ENCODE results near the gene C17orf67. TPM values are rescaled to one million over a fixed set of nuclear protein-coding genes. Genes with fewer than 3 reads are reported as not detected.

C17orf67 gene
- total and polyA plus RNA-seq, 9 of the 15 experiments (the other 6 are each of a cell fraction or from before 2014, with no cell fraction given): 0.07 to 1.7 (median 0.59) TPM

- TF ChIP-seq THRA (IDR thresholded peaks at IDR 0.05) (no peak), ZNF740 (CRISPR knock-in tag; IDR thresholded peaks at IDR 0.05) (peak; percentile 66), ZNF740 (tag; IDR thresholded peaks at IDR 0.05) (peak in 1 of 2 experiments; percentile 56; a peak in 1 of 4 replicates), POLR2G (IDR thresholded peaks at IDR 0.05; ENCODE audit: low read depth, low read length) (peak; percentile 66), HMG20B (CRISPR knock-in tag; IDR thresholded peaks at IDR 0.05) (no peak), ZC3H11A (IDR thresholded peaks at IDR 0.05; ENCODE audit: low read depth, low read length) (no peak), DPF2 (IDR thresholded peaks at IDR 0.05) (no peak), GTF2B (IDR thresholded peaks at IDR 0.05; ENCODE audit: extremely low read depth, insufficient read length) (no peak), BACH1 (tag; IDR thresholded peaks at IDR 0.05) (no peak), PHF20 (IDR thresholded peaks at IDR 0.05; ENCODE audit: partially characterized antibody) (peak; percentile 17), ZNF644 (tag; IDR thresholded peaks at IDR 0.05; ENCODE audit: low read depth) (no peak), SMAD4 (CRISPR knock-in tag; conservative IDR thresholded peaks at IDR 0.05) (peak; percentile 71), RCOR1 (IDR thresholded peaks at IDR 0.05; ENCODE audit: borderline replicate concordance in 1 of 2, low read depth in 2 of 2, low read length in 2 of 2) (0 out of 4 replicates have a peak, but pooled peaks of 1 of the 2 experiments have one; percentile 22), NR2C2 (CRISPR knock-in tag; IDR thresholded peaks at IDR 0.05) (peak; percentile 33; the same call in 1 of the 2 replicates), NR2C2 (tag; IDR thresholded peaks at IDR 0.05) (peak; percentile 52; the same call in 1 of the 2 replicates), RBFOX2 (IDR thresholded peaks at IDR 0.05; ENCODE audit: low read depth, low read length) (peak; percentile 35), ZNF140 (CRISPR knock-in tag; IDR thresholded peaks at IDR 0.05) (no peak), CUX1 (CRISPR knock-in tag; IDR thresholded peaks at IDR 0.05) (no peak), NRF1 (conservative IDR thresholded peaks at IDR 0.05 in 1 of 2, IDR thresholded peaks at IDR 0.05 in 1 of 2) (peak in 1 of 2 experiments; percentile 69; a peak in 2 of 4 replicates), RBM17 (IDR thresholded peaks at IDR 0.05; ENCODE audit: borderline replicate concordance, low read depth, low read length) (no peak)
Observed at GRCh38 chr17:56833057-56833808, 487 bp downstream of the C17orf67 start (continued).

All from K562 (cell line).